ENCODE measurements around the gene HCCS. TPM values are rescaled to one million over a fixed set of nuclear protein-coding genes. Genes with fewer than 3 reads are reported as not detected.
A peak's percentile ranks its signal among the peaks of the same experiment; 100 is the strongest.

Gene HCCS
- total RNA-seq, 1 donor from 2014 or later = 22.7 TPM

GRCh38 chrX:11129534-11130105 lies 18.5 kb downstream of the HCCS start:
- Mint-ChIP-seq H3K4me1 (ENCODE audit: low read depth, unreplicated experiment) (peaks cover 10% of the 10 kb centered on the region), H3K36me3 (ENCODE audit: unreplicated experiment) (no peaks in the 10 kb centered on the region), H3K27ac (ENCODE audit: unreplicated experiment) (peak overlapping the region; percentile 93), H3K9me3 (ENCODE audit: unreplicated experiment) (peaks cover 2% of the 10 kb centered on the region), H3K27me3 (ENCODE audit: unreplicated experiment) (peaks cover 1% of the 10 kb centered on the region), H3K4me3 (ENCODE audit: unreplicated experiment) (peak overlapping the region; percentile 71)
- TF ChIP-seq CTCF (IDR thresholded peaks at IDR 0.05; ENCODE audit: partially characterized antibody, unreplicated experiment) = no peak
- peak; percentile 23 for DNase-seq

- TF ChIP-seq CTCF (IDR thresholded peaks at IDR 0.05; ENCODE audit: partially characterized antibody, unreplicated experiment) = no peak
- H3K27ac Mint-ChIP-seq (ENCODE audit: unreplicated experiment) = peak overlapping the region; percentile 93
- H3K9me3 Mint-ChIP-seq (ENCODE audit: unreplicated experiment) = peaks cover 2% of the 10 kb centered on the region
- H3K27me3 Mint-ChIP-seq (ENCODE audit: unreplicated experiment) = peaks cover 1% of the 10 kb centered on the region
- peaks cover 10% of the 10 kb centered on the region for H3K4me1 Mint-ChIP-seq (ENCODE audit: low read depth, unreplicated experiment)
- DNase-seq = no peak
- H3K36me3 Mint-ChIP-seq (ENCODE audit: unreplicated experiment) = no peaks in the 10 kb centered on the region
- H3K4me3 Mint-ChIP-seq (ENCODE audit: unreplicated experiment) = peak overlapping the region; percentile 63
Measured at GRCh38 chrX:11130136-11130535, 19.0 kb downstream of the HCCS start.

- DNase-seq = no peak
- Mint-ChIP-seq H3K9me3 (ENCODE audit: unreplicated experiment) (peaks cover 2% of the 10 kb centered on the region), H3K36me3 (ENCODE audit: unreplicated experiment) (no peaks in the 10 kb centered on the region), H3K4me3 (ENCODE audit: unreplicated experiment) (no peak overlapping the region), H3K4me1 (ENCODE audit: low read depth, unreplicated experiment) (peaks cover 10% of the 10 kb centered on the region), H3K27ac (ENCODE audit: unreplicated experiment) (no peak overlapping the region), H3K27me3 (ENCODE audit: unreplicated experiment) (peaks cover 1% of the 10 kb centered on the region)
- TF ChIP-seq CTCF (IDR thresholded peaks at IDR 0.05; ENCODE audit: partially characterized antibody, unreplicated experiment) = no peak
Measured at GRCh38 chrX:11131146-11131545, 20.0 kb downstream of the HCCS start.

- peaks cover 2% of the 10 kb centered on the region for H3K9me3 Mint-ChIP-seq (ENCODE audit: unreplicated experiment)
- H3K27ac Mint-ChIP-seq (ENCODE audit: unreplicated experiment) = no peak overlapping the region
- no peak for DNase-seq
- H3K27me3 Mint-ChIP-seq (ENCODE audit: unreplicated experiment) = no peaks in the 10 kb centered on the region
- no peak for TF ChIP-seq CTCF (IDR thresholded peaks at IDR 0.05; ENCODE audit: partially characterized antibody, unreplicated experiment)
- no peak overlapping the region for H3K4me3 Mint-ChIP-seq (ENCODE audit: unreplicated experiment)
- H3K4me1 Mint-ChIP-seq (ENCODE audit: low read depth, unreplicated experiment) = no peaks in the 10 kb centered on the region
- no peaks in the 10 kb centered on the region for H3K36me3 Mint-ChIP-seq (ENCODE audit: unreplicated experiment)
Measured at GRCh38 chrX:11135564-11136185, 24.5 kb downstream of the HCCS start.

- H3K4me3 Mint-ChIP-seq (ENCODE audit: unreplicated experiment) = no peak overlapping the region
- DNase-seq = no peak
- H3K9me3 Mint-ChIP-seq (ENCODE audit: unreplicated experiment) = peaks cover 2% of the 10 kb centered on the region
- H3K4me1 Mint-ChIP-seq (ENCODE audit: low read depth, unreplicated experiment) = no peaks in the 10 kb centered on the region
- H3K27ac Mint-ChIP-seq (ENCODE audit: unreplicated experiment) = no peak overlapping the region
- TF ChIP-seq CTCF (IDR thresholded peaks at IDR 0.05; ENCODE audit: partially characterized antibody, unreplicated experiment) = peak; percentile 78
- no peaks in the 10 kb centered on the region for H3K36me3 Mint-ChIP-seq (ENCODE audit: unreplicated experiment)
- H3K27me3 Mint-ChIP-seq (ENCODE audit: unreplicated experiment) = peaks cover 1% of the 10 kb centered on the region
Measured at GRCh38 chrX:11137543-11138139, 26.5 kb downstream of the HCCS start.

Data from glutamatergic neuron (in vitro differentiated cells).